Retinal pigment epithelial cell (primary cell): ENCODE measurements around the gene PPP1R8.
"Not testable (repeated sequence)": the region's sequence is repeated elsewhere in the genome, so short reads cannot be mapped to it uniquely, and the experiment has no call there.

Source experiments
- DNase-seq: peaks from one replicate; pipeline ENCODE4 v3.0.0-alpha.2; 2010; ENCODE audit warnings: low read depth
- H3K4me3 ChIP-seq: 2 replicates; pipeline ENCODE4 v1.5.1; 2011; ENCODE audit warnings: mild to moderate bottlenecking, low read length, control low read depth, moderate library complexity
- CTCF ChIP-seq: conservative IDR thresholded peaks from 2 replicates; pipeline ENCODE4 v1.5.1; 2011; ENCODE audit warnings: low read depth, low read length, control low read depth, inconsistent platforms

PPP1R8 gene

GRCh38 chr1:27864264-27864895 is 33.8 kb downstream of the PPP1R8 start:
- no peak overlapping the region for H3K4me3 ChIP-seq
- no peak for DNase-seq
- TF ChIP-seq CTCF = no peak

- DNase-seq = no peak
- TF ChIP-seq CTCF = no peak
- H3K4me3 ChIP-seq = no peak overlapping the region
Measured at GRCh38 chr1:27865821-27866220, 35.2 kb downstream of the PPP1R8 start.

- H3K4me3 ChIP-seq = no peak overlapping the region
Measured at GRCh38 chr1:27868556-27868931, 38.0 kb downstream of the PPP1R8 start.

GRCh38 chr1:27868932-27869718 is 38.5 kb downstream of the PPP1R8 start:
- no peak for DNase-seq
- no peak for TF ChIP-seq CTCF
- H3K4me3 ChIP-seq = no peak overlapping the region

More at GRCh38 chr1:27868556-27868931, 38.0 kb downstream of the PPP1R8 start:
- no peak for DNase-seq
- TF ChIP-seq CTCF = no peak

- TF ChIP-seq CTCF = no peak
- H3K4me3 ChIP-seq = no peak overlapping the region
- DNase-seq = no peak
Measured at GRCh38 chr1:27869719-27870085, 39.1 kb downstream of the PPP1R8 start.

GRCh38 chr1:27871076-27871475 is 40.5 kb downstream of the PPP1R8 start:
- not testable (repeated sequence) for DNase-seq, H3K4me3 ChIP-seq

GRCh38 chr1:27872059-27872801 is 41.6 kb downstream of the PPP1R8 start, which contains the start of gene THEMIS2:
Gene THEMIS2 (plus strand): TSS chr1:27872544. CDS start chr1:27872572, 28 bp downstream.
- no peak for DNase-seq
- TF ChIP-seq CTCF = no peak
- H3K4me3 ChIP-seq = peak within 1 kb of the TSS; percentile 61
